ENCODE results near the gene RFK.

Gene RFK

DNA sequence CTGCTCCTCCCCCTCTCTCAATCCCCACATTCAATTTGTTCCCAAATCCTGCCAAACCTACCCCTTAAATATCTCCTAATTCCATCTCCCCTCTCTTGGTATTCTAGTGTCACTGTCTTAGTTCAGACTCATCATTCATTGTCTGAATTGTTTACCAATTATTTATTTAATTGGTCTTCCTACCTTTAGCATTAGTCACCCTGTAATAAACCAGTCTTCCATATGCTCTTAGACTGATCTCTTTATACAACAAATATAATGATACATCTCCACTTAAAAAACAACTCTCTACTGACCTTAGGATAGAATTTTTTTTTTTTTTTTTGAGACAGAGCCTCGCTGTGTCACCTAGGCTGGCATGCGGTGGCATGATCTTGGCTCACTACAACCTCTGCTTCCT, 51.4 kb downstream of the RFK start:
- TF ChIP-seq, protein P1, sequence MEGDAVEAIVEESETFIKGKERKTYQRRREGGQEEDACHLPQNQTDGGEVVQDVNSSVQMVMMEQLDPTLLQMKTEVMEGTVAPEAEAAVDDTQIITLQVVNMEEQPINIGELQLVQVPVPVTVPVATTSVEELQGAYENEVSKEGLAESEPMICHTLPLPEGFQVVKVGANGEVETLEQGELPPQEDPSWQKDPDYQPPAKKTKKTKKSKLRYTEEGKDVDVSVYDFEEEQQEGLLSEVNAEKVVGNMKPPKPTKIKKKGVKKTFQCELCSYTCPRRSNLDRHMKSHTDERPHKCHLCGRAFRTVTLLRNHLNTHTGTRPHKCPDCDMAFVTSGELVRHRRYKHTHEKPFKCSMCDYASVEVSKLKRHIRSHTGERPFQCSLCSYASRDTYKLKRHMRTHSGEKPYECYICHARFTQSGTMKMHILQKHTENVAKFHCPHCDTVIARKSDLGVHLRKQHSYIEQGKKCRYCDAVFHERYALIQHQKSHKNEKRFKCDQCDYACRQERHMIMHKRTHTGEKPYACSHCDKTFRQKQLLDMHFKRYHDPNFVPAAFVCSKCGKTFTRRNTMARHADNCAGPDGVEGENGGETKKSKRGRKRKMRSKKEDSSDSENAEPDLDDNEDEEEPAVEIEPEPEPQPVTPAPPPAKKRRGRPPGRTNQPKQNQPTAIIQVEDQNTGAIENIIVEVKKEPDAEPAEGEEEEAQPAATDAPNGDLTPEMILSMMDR (IDR thresholded peaks at IDR 0.05; ENCODE audit: borderline replicate concordance, control extremely low read depth, extremely low read depth, insufficient read depth, missing control alignments), result no peak
- DNase-seq (ENCODE audit: low spot score), result no peak
- in situ Hi-C loops (cut with MboI; ENCODE audit: low sequenced_read_pairs, unreplicated experiment), result no loop called here

DNA sequence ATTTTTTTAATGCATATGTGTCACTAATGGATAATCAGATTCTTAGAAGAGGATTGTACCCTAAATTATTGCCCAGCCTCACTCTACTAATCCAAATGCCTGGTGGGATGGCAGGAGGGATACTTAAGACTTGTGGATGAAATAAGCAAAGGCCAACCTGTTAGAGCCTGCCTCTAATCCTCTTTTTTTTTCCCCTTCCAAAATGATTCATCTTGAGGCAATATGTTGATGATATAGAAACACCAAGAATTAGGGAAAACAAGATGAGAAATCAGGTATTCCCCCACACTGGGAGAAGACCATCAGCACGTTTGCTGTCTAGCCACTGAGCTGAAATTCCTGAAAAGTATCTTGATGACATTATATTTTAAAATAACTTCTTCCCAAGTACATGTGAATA, 52.0 kb downstream of the RFK start:
- TF ChIP-seq, protein P1 (IDR thresholded peaks at IDR 0.05; ENCODE audit: borderline replicate concordance, control extremely low read depth, extremely low read depth, insufficient read depth, missing control alignments), result no peak
- no peak for DNase-seq (ENCODE audit: low spot score)
- in situ Hi-C loops (cut with MboI; ENCODE audit: low sequenced_read_pairs, unreplicated experiment), result no loop called here

DNA sequence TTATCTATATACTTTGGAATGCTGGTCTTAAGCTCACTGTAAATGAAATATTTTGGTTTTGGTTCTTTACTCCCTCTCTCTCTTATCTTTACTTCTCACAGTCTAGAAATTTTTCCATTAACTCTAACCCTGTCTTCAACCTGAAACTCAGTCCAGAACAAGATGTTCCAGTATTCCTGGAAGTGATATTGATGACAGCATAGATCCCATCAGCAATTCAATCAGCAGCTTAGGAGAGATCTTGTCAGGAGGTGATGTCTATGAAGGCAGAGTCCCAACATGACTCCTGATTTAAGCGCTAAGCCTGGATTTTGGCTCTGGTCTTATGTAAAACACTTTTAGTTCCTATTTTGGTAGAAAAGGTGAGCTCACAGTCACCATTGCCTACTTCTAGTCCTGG, 52.6 kb downstream of the RFK start:
- DNase-seq (ENCODE audit: low spot score), result no peak
- in situ Hi-C loops (cut with MboI; ENCODE audit: low sequenced_read_pairs, unreplicated experiment), result no loop called here
- TF ChIP-seq, protein P1 (IDR thresholded peaks at IDR 0.05; ENCODE audit: borderline replicate concordance, control extremely low read depth, extremely low read depth, insufficient read depth, missing control alignments), result no peak

DNA sequence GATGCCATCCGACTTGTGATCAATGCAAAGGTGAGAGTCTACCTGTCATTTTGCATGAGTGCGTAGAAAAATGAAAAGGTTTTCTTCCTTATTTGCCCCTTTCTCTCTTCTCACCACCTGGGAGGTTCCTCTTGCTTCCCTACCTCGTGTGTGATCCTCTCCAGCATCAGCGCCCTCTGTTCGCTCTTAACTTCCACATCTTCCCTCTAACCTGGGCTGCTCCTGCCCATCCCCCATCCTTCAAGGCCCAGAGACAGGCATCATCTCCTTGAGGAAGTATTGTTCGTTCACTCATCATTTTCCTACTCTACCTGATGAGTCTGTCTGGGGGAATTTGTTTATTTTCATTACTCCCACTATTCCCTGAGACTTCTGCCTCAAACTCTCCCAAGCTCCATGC, 55.8 kb downstream of the RFK start:
- TF ChIP-seq, protein P1 (IDR thresholded peaks at IDR 0.05; ENCODE audit: borderline replicate concordance, control extremely low read depth, extremely low read depth, insufficient read depth, missing control alignments), result no peak
- no peak for DNase-seq (ENCODE audit: low spot score)
- in situ Hi-C loops (cut with MboI; ENCODE audit: low sequenced_read_pairs, unreplicated experiment), result no loop called here

DNA sequence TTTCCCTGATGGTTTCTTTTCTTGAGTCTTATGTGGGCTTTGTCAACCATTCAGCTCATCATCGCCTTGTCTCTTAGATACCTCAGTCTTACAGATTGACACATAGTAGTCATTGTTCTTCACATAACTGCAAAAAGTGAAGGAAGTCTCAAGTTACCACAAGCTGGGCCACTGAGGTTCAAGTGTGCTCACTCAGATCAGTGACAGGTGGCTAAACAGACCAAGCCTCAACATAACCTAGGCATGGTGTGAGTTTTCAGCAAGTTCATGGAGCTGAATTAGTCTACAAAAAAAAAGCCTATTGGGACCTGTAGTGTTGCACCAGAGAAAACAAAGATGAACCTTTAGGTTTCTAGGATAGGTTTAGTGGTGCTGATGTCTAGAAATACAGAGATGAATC, 58.2 kb downstream of the RFK start:
- in situ Hi-C loops (cut with MboI; ENCODE audit: low sequenced_read_pairs, unreplicated experiment), result no loop called here
- TF ChIP-seq, protein P1 (IDR thresholded peaks at IDR 0.05; ENCODE audit: borderline replicate concordance, control extremely low read depth, extremely low read depth, insufficient read depth, missing control alignments), result no peak
- no peak for DNase-seq (ENCODE audit: low spot score)
